Ecto neural progenitor cell (in vitro differentiated cells): ENCODE measurements around the gene ITLN1.
"Not testable (repeated sequence)": the region's sequence is repeated elsewhere in the genome, so short reads cannot be mapped to it uniquely, and the experiment has no call there.

Experiments
- DNase-seq: peaks from one replicate; pipeline ENCODE4 v3.0.0-alpha.2; 2018; ENCODE audit warnings: low spot score

The ITLN1 gene

DNA sequence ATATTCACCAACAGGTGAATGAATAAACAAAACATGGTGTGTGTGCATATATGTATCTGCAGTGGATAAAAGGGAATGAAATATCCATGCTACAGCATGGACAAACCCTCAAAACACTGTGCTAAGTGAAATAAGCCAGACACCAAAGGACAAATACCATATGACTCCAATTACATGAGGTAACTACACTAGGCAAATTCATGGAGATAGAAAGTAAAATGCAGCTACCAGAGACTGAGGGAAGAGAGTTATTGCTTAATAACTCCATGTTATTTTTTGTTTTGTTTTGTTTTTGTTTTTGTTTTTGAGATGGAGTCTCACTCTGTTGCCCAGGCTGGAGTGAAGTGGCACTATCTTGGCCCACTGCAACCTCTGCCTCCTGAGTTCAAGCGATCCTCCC is 2.4 kb downstream of the ITLN1 start:
- no peak for DNase-seq

DNA sequence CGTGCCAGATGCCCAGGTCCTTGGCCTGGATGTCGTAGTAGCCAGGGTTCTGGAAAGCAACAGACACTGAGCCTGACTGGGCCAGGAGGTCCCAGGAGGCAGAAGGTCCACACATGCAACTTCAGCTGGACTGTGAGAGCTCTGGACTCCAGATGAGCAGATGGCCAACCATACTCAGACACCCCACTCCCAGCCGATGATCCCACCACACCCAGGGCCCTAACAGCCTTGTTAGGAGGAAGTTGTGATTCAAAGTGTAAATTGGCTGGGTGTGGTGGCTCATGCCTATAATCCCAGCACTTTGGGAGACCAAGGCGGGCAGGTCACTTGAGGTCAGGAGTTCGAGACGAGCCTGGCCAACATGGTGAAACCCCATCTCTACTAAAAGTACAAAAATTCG is 3.7 kb downstream of the ITLN1 start:
- DNase-seq: not testable (repeated sequence)

DNA sequence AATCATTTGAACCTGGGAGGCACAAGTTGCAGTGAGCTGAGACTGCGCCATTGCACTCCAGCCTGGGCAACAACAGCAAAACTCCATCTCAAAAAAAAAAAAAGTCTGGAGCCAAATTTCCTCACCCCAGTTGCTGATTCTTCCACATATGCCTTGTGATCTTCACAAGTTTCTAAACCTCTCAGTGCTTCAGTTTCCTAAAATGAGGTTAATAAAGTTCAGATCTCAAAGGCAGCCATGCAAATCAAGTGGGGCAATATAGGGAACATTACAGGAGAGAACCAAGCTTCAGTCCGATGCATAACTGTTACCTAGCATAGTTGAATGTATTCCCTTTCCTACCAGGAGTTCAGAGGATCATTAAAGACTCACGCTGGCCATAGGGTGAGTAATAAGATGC is 4.8 kb downstream of the ITLN1 start:
- no peak for DNase-seq

DNA sequence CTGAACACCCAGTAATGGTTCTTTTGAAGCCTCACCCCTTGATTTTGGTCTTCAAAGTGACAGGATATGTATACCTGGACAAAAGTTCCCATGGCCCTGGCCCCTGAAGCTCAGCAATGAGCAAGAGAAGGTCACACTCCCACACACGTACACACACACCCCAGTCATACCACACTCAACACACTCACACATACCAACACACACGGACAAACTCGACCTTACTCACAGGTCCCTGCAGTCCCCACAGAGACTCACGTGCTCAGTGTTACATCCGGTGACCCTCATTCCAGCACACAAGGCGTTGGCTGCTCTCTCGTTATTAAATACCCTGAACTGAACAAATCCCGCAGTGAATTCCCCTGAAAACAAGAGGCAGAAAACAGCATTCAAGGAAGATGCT is 5.9 kb downstream of the ITLN1 start:
- no peak for DNase-seq

DNA sequence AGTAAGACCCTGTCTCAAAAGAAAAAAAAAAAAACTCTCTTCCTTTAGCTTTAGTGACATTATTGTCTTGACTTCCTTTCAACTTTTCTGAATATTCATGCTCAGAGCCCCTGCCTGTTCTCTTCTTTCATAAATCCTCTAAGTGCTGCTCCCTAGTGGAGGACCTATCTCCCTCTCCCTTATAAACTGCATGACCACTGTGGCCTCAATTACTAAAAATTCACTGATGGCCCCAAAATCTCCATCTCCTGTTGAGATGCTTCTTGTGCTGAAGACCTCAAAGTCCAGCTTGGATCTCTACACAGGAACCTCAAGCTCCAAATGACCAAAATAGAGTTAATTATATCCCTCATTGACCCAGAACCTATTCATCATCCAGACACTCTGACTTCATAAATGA is 7.8 kb downstream of the ITLN1 start:
- no peak for DNase-seq

DNA sequence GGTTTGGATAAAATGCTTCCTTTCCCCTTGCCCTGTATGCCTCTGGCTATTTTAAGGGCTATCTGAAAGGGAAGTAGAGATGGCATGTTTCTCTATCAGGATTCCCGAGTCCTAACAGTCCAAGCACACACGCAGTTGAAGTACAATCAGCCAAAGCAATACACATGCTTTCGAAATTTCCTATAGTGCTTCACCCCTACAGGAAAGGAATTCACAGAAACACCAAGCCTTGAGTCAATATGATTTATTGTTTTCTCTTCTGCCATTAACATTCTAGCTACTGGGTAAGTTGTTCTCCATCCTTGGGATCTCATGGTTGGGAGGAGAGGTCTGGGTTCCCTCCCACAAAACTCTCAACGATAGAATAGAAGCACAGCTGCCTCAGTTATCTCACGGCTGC is 8.7 kb downstream of the ITLN1 start:
- DNase-seq: no peak

DNA sequence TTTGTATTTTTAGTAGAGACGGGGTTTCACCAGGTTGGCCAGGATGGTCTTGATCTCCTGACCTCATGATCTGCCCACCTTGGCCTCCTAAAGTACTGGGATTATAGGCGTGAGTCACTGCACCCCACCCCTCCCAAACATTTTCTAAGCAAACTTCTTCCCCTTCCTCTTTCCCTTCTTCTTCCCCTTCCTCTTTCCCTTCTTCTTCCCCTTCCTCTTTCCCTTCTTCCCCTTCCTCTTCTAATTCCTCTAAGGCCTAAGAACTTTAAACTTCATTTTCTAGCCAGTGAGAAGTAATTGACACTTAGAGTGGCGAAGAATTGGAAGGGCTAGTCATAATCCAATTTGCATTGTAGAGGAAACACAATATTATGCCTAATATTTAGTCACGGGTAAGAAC is 9.4 kb downstream of the ITLN1 start:
- not testable (repeated sequence) for DNase-seq

DNA sequence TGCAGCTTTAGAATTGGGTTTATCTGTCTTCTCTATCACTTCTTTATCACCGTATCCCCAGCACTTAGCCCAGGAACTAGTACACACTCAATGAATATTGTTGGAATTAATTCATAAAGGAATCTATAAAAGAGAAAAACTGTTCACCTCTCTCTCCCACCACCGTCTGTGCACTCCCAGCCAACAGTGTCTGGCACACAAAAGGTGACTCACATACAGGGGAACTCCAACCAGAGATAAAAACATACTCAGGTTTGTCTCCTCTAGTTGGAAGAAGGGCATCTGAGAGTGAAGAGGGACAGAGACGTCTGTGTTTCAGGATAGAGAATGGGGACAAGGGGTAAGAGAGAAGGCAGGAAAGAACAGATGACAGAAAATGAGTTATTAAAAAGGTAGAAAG is 10.0 kb downstream of the ITLN1 start:
- no peak for DNase-seq

DNA sequence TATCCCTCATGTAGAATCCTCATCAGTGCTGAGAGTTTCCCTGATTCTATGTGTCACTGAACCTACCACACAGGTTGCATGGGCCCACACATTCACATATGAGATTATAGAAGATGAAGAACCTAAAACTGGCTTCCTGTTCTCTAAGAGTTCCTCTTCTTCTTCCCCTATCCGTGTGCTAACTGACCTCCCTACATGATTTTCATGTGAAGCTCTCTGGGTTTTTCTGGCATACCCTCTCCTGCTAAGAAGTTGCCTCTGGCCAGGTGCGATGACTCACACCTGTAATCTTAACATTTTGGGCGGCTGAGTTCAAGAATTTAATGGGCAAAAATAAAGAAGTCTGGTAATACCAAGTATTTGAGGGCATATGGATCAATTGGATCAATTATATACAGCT is 16.8 kb downstream of the ITLN1 start:
- no peak for DNase-seq

DNA sequence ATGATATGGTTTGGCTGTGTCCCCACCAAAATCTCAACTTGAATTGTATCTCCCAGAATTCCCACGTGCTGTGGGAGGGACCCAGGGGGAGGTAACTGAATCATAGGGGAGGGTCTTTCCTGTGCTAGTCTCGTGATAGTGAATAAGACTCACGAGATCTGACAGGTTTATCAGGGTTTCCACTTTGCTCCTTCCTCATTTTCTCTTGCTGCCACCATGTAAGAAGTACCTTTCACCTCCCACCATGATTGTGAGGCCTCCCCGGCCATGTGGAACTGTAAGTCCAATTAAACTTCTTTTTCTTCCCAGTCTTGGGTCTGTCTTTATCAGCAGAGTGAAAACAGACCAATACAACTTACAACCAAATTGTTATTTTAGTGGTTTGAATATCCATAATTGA is 17.3 kb downstream of the ITLN1 start:
- not testable (repeated sequence) for DNase-seq

DNA sequence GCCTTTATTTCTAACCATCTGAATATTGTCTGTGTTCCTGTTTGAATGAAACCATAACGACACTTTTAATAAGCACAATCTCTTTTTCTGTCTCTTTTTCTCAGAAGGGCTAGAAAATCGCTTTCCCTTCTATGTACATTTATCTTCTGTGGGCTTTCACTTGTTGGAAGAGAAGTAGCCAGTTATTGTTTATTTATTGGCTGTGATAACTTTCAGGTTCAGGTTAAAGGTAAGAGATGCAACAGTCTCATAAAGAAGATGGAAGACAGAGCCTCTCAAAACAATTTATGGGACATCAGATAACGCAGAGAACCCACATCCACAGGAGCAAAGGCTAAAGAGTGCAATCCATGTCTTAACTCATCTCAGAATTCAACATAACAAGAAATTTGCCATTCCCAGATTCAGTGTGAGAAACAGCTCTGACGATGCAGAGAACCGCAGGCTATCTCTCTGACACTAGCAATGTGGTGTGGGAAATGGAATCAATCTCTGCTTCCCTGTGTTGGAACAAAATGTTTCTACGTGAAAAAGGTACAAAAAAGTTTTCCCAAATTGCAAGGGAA is 18.2 kb downstream of the ITLN1 start:
- no peak for DNase-seq

DNA sequence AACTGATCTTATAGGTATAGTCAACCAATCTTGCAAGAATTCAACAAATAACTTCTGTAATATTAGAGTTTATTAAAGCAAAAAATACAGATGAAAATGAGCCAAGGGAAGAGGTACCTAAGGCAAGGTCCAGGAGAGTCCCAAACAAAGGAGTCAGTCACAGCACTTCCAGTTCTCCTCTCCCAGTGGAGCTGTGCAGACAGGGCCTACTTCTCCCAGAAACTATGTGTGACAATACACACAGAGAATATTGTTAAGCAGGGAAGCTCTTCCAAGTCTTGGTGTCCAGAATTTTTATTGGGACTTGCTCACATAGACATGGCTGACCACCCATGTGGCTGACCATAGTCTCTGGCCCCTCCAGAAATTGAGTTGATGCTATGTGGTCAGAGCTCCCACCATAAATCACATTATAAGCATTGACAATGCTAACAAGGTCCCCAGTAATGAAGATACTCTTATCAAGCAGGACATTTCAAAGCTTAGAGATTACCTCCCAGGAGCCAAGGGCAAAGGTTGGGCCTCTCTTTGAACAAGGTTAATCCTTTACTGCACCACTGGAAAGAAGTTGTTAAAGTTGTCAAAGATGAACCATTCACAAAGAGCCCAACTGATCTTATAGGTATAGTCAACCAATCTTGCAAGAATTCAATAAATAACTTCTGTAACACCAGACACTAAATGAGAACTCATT is 18.8 kb downstream of the ITLN1 start:
- DNase-seq: no peak

DNA sequence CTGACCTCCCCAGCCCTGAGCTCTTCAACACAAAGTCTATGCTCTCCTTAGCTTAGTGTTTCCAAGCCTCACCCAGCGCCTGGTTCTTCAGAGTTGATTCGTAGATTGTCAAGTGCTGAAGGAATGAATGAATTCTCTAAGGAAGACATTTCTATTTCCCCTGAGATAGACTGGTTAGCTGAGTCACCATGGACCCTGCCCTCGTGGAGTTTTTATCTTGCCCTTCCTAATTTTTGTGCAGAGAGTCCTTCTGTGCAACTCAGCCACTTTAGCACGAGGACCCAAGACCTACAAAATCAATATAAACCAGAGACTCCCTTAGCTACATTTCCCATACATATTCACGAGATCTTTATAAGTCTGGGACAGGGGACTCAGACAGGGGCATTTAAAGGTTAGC is 19.6 kb downstream of the ITLN1 start:
- DNase-seq: no peak

DNA sequence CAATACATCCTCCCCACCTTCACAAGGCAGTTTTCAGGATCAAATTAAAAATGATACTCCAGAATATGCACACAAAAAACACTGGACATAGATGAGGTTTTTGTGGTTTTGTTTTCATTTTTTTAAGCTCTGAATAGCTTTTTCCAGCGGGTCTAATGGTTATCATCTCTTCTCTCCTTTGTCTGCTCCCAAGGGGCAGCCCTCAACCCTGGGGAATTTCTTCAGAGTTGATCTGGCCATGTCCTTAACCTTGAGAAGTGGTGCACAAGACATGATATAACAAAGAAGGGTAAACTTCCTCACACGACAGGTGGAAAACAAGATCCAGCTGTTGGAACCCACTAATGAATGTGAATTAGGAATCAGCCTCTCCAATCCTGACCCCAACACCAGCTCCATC is 20.8 kb downstream of the ITLN1 start:
- no peak for DNase-seq

DNA sequence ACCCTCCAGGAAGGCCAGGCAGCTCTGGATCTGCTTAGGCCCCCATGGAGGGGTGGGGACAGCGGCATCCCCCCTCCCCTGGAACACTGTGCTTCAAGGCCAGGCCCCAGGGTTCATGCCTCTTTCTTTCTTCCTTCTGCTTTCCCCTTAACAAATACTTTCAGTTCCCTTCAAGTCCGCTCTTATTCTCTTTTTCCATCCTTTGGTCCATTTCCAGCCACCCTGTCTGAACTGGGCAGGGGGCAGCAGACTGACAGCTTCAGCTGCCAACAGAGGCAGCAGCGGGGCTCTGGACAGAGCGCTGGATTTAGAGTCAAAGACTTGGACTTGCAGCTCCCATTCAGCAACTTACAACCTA is 21.2 kb downstream of the ITLN1 start:
- DNase-seq: no peak

DNA sequence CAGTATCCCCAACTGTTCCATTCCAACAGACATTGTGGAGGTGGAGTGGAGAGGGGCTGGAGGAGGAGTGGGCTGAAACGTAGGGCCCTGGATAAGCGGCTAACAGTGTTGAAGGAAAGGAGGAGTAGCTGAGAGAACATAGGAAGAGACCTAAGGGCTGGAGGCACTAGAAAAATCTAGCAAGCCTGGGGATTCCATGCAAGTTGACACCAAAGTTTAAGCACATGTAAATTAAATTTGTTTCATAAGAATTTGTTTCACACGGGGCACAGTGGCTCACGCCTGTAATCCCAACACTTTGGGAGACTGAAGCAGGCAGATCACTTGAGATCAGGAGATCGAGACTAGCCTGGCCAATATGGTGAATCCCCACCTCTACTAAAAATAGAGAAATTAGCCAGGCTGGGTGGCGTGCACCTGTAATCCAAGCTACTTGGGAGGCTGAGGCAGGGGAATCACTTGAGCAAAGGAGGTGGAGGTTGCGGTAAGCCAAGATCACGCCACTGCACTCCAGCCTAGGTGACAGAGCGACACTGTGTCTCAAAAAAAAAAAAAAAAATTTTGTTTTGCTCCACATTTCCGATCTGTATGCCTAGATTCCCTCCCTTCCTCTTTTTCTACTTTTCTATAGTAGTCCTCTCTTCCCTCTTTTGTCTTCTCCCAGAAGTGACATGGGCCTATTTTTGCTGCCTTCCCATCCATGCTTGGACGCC is 21.8 kb downstream of the ITLN1 start:
- DNase-seq: no peak

DNA sequence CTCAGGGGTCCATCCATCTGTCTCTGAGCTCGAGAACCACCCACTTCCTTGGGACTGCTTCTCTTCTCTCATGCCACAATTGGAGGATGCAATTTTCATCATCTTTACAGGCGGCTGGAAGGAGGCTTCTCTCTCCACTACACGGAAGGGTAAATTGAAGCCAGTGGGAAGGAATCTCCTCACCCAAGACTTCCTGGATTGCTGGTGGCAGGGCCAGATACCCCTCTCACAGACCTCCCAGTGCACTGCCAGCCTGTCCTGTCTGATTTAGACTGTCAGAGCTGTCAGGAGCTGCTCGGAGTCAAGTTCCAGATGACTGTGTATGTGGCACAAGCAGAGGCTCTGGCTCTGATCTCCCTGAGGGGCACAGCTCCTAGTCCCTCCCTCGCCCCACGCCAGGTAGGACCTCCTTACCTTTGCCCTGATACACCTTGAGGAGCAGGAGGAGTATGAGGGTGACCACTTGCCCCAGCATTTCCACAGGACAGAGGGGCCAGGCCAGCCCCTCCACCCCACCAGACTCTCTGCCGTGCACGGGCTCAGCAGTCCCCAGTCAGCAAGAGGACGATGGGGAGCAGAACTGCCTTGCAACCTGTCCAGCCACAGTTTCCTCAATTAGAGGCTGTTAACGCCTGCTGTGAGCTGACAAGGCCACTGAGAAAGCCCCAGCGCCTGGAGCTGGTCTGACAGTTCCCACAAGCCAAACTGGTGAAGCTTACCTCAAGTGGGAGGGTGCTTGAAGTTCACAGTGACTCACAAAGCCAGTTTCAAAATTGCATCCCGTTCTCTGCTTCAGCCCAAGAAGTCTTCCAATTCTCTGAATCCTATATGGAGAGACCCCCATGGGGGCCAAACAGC is 22.5 kb downstream of the ITLN1 start, which contains the start of gene CD244:
Gene CD244 (minus strand): TSS at position 685 of the 858 bp plus-strand sequence. CDS start 210 bp downstream, at position 475.
- DNase-seq: no peak

DNA sequence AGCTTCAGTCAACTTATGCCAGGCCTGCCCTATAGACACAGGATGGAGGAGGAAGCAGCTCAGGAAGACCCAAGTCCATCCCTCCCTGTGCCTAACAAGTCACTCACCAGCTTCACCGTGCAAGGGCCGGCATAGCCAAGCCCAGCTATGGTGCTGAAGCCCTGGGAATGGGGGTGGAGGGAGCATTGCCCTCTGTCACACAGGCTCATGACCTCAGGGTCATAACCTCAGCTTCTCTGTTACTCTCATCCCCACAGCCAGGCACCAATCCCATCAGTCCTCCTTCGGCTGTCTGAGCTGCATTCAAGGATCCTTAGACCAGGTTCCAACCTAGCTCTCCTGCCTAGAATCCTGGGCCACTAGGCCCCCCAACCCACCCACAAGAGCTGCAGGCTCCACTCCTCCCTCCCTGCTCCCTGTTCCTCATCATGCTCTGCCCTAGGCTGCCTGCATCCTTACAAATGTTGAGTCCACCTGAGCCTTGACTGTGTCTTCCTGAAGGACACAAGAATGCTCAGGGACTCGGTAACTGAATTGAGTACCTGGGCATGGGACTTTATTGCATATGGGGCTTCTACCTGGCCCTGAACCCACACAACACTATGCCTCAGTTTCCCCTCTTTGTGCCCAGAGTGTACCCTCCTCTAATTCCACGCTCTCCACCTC is 24.0 kb downstream of the ITLN1 start:
- no peak for DNase-seq

DNA sequence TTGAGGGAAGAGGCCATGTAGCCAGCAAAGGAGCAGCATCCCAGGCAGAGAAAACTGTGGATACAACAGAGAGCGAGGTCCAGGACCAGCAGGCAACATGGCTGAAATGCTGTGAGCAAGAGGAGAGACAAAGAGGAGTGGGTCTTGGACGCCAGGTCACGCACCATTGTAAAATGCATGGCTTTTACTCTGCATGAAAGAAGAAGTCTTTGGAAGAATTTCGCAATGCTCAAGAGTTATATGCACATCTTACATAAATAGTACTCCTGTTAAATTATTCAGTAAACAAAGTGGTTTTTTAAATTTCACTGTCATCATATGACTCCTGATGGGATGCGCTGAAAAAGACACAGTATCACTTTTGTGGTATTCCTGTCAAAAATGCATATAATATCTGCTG is 25.8 kb downstream of the ITLN1 start:
- DNase-seq: no peak

DNA sequence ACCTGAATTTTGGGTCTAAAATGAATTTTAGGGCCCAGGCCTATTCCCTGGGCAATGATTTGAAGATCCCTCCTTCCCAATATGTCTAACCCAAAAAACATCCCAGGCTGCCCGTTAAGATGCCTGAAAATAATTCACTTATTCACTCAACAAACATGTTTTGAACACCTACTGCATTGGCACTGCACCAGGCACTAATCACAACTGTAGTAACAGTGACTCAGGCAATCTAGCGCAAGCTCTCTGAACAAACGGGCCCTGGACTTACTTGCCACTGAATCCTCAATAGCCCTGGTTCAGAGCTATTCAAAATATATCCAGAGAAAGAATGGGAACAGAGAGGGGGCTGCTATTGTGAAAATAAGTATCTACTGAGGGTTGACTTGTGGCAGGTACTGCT is 26.5 kb downstream of the ITLN1 start:
- DNase-seq: no peak

DNA sequence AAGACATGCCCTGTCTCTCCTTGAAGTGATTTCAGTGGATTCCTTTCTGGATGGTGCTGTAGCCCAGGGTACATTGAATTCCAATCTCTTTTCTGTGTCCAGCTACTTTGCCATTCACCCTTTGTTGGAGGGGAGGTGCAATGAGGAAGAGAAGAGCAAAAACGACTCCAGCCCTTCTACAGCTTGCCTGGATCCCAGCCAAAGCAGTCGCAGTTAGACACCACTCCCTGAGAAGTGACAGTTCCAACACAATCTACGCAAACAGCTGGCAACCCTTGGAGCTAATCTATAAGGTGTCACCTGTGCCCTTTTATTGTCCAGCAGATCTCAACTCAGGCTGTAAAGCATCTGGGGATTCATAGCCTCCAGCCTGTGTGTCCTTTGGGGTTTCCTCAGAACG is 26.9 kb downstream of the ITLN1 start:
- no peak for DNase-seq
